GM19372 (cell line): ENCODE measurements around the gene SRL.
A peak's percentile ranks its signal among the peaks of the same experiment; 100 is the strongest.
"Not testable (repeated sequence)": the region's sequence is repeated elsewhere in the genome, so short reads cannot be mapped to it uniquely, and the experiment has no call there.

ENCODE experiments used
- ATAC-seq: cut with Tn5 transposase; IDR thresholded peaks from one replicate; pipeline ENCODE4 v1.9.1; 2021; ENCODE audit warnings: mild to moderate bottlenecking, low read depth, moderate library complexity; ENCODE audit not compliant: unreplicated experiment

The SRL gene

GRCh38 chr16:4261557-4262172 is 19.8 kb upstream of the SRL start:
- ATAC-seq, result no peak

GRCh38 chr16:4260360-4260759 is 18.5 kb upstream of the SRL start:
- ATAC-seq, result no peak

GRCh38 chr16:4257646-4258556 is 16.0 kb upstream of the SRL start:
- no peak for ATAC-seq

GRCh38 chr16:4253394-4254150 is 11.7 kb upstream of the SRL start:
- peak; percentile 97 for ATAC-seq

GRCh38 chr16:4253012-4253393 is 11.1 kb upstream of the SRL start:
- ATAC-seq, result not testable (repeated sequence)

GRCh38 chr16:4249530-4250308 is 7.8 kb upstream of the SRL start:
- ATAC-seq, result no peak

- ATAC-seq, result no peak
These were observed 5.5 kb upstream of the SRL start for GRCh38 chr16:4247460-4247784.

GRCh38 chr16:4246777-4247459 is 5.0 kb upstream of the SRL start:
- ATAC-seq, result no peak

GRCh38 chr16:4245077-4245791 is 3.4 kb upstream of the SRL start:
- no peak for ATAC-seq

GRCh38 chr16:4244254-4245076 is 2.6 kb upstream of the SRL start:
- no peak for ATAC-seq

- no peak for ATAC-seq
These were observed 487 bp downstream of the SRL start for GRCh38 chr16:4241258-4241927.

GRCh38 chr16:4240624-4241023 is 1.3 kb downstream of the SRL start:
- ATAC-seq, result no peak

- no peak for ATAC-seq
These were observed 2.2 kb downstream of the SRL start for GRCh38 chr16:4239682-4240175.

- ATAC-seq, result no peak
These were observed 2.9 kb downstream of the SRL start for GRCh38 chr16:4239020-4239419.

- ATAC-seq, result no peak
These were observed 8.4 kb downstream of the SRL start for GRCh38 chr16:4233431-4233830.

GRCh38 chr16:4232541-4233386 is 9.1 kb downstream of the SRL start:
- ATAC-seq, result no peak

- ATAC-seq, result no peak
These were observed 10.0 kb downstream of the SRL start for GRCh38 chr16:4231886-4232285.
